Cardiac muscle cell (in vitro differentiated cells and primary cell): ENCODE measurements around the gene IFIT2. TPM values are rescaled to one million over a fixed set of nuclear protein-coding genes. Genes with fewer than 3 reads are reported as not detected.
"Not testable (repeated sequence)": the region's sequence is repeated elsewhere in the genome, so short reads cannot be mapped to it uniquely, and the experiment has no call there.

Experiments
- DNase-seq, 2 donors: peaks; one replicate each; pipeline versions ENCODE4 v3.0.0 to v3.0.0-alpha.2; 2010 to 2017; ENCODE audit warnings: low read depth in 1 of 2, low spot score in 1 of 2
- H3K27ac ChIP-seq: fragments of 200-600 bp; sonication (generic); 2 replicates; pipeline ENCODE4 v1.5.1; 2016
- H3K27me3 ChIP-seq: fragments of 200-600 bp; sonication (generic); 2 replicates; pipeline ENCODE4 v1.6.0; 2016; ENCODE audit warnings: control low read depth
- H3K36me3 ChIP-seq: fragments of 200-600 bp; sonication (generic); 2 replicates; pipeline ENCODE4 v1.5.1; 2016; ENCODE audit warnings: control low read depth
- H3K4me1 ChIP-seq: fragments of 200-600 bp; sonication (generic); 2 replicates; pipeline ENCODE4 v1.8.1; 2017; ENCODE audit warnings: low read depth, mild to moderate bottlenecking, mixed run types
- H3K4me3 ChIP-seq: fragments of 200-600 bp; sonication (generic); 2 replicates; pipeline ENCODE4 v1.5.1; 2016; ENCODE audit warnings: mild to moderate bottlenecking
- H3K9me3 ChIP-seq: fragments of 200-600 bp; sonication (generic); 2 replicates; pipeline ENCODE4 v1.5.1; 2017; ENCODE audit warnings: low read depth, mild to moderate bottlenecking, control low read depth
- polyA plus RNA-seq: library from polyadenylated mRNA; unstranded; fragments of >200 nt; fragmentation: Nextera tagmentation; extraction: Ambion mirVana; gene quantifications from 2 replicates; pipeline ENCODE4 v1.2.1, GENCODE V29; 2016
- total RNA-seq: library from RNA; depleted of rRNA; stranded (reverse); fragments of >200 nt; gene quantifications from 2 replicates; pipeline ENCODE4 v1.2.3, GENCODE V29; 2016
- TF ChIP-seq, protein P1 (sequence below): IDR thresholded peaks from 2 replicates; pipeline ENCODE4 v1.5.1; 2012; ENCODE audit warnings: low read depth, mild to moderate bottlenecking, low read length

IFIT2 gene
- total and polyA plus RNA-seq, 2 experiments from 2014 or later = 0.07 TPM; not detected in 1

GRCh38 chr10:89327803-89328441 lies 26.1 kb downstream of the IFIT2 start, which contains the start of gene IFIT3:
IFIT3 (plus strand) TSS chr10:89327997; CDS start chr10:89328074, 77 bp downstream.
- Histone ChIP-seq H3K4me3 (no peak within 1 kb of the TSS), H3K36me3 (no peaks in the 10 kb centered on the region), H3K4me1 (peaks cover 19% of the 10 kb centered on the region), H3K9me3 (no peaks in the 10 kb centered on the region), H3K27me3 (no peaks in the 10 kb centered on the region), H3K27ac (peak within 1 kb of the TSS; percentile 45)
- peak; percentile 57 to 97 for DNase-seq
- TF ChIP-seq, protein P1, sequence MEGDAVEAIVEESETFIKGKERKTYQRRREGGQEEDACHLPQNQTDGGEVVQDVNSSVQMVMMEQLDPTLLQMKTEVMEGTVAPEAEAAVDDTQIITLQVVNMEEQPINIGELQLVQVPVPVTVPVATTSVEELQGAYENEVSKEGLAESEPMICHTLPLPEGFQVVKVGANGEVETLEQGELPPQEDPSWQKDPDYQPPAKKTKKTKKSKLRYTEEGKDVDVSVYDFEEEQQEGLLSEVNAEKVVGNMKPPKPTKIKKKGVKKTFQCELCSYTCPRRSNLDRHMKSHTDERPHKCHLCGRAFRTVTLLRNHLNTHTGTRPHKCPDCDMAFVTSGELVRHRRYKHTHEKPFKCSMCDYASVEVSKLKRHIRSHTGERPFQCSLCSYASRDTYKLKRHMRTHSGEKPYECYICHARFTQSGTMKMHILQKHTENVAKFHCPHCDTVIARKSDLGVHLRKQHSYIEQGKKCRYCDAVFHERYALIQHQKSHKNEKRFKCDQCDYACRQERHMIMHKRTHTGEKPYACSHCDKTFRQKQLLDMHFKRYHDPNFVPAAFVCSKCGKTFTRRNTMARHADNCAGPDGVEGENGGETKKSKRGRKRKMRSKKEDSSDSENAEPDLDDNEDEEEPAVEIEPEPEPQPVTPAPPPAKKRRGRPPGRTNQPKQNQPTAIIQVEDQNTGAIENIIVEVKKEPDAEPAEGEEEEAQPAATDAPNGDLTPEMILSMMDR = no peak

DNA sequence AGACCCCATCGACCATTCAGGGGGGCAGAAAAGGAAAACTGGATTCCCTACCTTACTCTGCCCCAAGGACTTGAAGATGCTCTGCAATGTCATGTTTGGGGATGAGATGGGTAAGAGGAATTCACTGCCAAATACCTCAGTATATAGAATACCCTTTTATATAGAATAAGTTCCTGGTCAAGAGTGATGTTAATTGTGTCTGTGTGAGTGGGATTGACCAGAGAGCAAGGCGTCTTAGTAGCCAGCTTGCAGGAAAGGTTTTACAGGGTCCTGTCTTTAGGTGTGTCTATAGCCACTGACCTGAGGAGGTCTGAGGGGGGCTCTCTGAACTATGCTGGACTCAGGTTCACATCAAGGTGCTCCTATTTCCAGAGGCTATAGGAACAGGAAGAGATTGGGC lies 27.3 kb downstream of the IFIT2 start:
- Histone ChIP-seq H3K4me3 (no peak overlapping the region), H3K9me3 (no peaks in the 10 kb centered on the region), H3K27ac (no peak overlapping the region), H3K36me3 (no peaks in the 10 kb centered on the region), H3K27me3 (no peaks in the 10 kb centered on the region), H3K4me1 (peaks cover 28% of the 10 kb centered on the region)
- TF ChIP-seq, protein P1 = no peak
- no peak for DNase-seq

DNA sequence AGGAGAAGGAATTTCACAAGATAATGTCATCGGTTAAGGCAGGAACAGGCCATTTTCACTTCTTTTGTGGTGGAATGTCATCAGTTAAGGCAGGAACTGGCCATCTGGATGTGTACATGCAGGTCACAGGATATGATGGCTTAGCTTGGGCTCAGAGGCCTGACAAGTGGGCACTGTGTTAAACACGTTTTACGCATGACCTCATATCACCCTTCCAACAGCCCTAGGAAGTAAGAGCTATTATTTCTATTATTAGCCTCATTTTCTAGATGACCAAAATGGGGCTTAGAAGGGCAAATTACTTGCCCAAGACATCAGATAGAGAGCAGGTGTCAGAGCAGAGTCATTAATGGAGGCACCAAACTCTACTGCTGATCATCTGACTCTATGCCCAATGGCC lies 28.2 kb downstream of the IFIT2 start:
- not testable (repeated sequence) for H3K27me3 ChIP-seq, H3K27ac ChIP-seq, H3K36me3 ChIP-seq, H3K9me3 ChIP-seq, DNase-seq, H3K4me3 ChIP-seq
- peaks cover 28% of the 10 kb centered on the region for H3K4me1 ChIP-seq

DNA sequence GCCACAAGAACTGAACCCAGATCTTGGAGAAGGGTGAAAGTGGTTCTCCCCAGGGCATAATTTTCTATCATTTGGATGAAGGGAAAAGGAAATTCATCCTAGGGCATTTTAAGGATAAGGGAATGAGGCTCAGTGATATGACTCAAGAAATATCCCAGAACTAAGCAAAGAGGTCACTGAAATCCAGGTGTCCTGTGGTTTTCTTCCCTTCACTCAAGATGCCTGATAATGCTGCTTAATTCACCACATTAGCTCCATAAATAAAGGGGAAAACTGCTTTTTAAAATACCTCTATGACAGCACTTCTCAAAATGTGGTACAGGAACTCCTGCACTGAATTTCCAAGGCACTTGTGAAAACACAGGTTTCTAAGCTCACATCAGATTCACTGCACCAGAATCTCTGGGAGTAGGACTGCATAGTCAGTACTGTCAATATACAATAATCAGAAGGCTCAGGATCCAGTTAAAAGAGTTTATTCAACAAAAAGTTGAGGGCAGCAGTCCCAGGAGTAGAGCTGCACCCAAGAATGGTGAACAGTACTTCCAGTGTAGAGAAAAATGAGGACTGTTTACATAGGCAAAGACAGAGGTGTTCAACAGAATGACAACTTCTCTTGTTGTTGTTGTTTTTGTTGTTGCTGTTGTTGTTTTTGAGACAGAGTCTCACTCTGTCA lies 28.8 kb downstream of the IFIT2 start:
- no peak overlapping the region for H3K4me3 ChIP-seq
- H3K36me3 ChIP-seq = no peaks in the 10 kb centered on the region
- no peak for DNase-seq
- TF ChIP-seq, protein P1 = no peak
- H3K9me3 ChIP-seq = no peaks in the 10 kb centered on the region
- no peaks in the 10 kb centered on the region for H3K27me3 ChIP-seq
- H3K27ac ChIP-seq = no peak overlapping the region
- H3K4me1 ChIP-seq = peaks cover 28% of the 10 kb centered on the region

- not testable (repeated sequence) for H3K27me3 ChIP-seq, H3K9me3 ChIP-seq, DNase-seq, H3K27ac ChIP-seq, H3K36me3 ChIP-seq, H3K4me3 ChIP-seq
- H3K4me1 ChIP-seq = peaks cover 28% of the 10 kb centered on the region
These were observed 29.8 kb downstream of the IFIT2 start for GRCh38 chr10:89331487-89332122.

DNA sequence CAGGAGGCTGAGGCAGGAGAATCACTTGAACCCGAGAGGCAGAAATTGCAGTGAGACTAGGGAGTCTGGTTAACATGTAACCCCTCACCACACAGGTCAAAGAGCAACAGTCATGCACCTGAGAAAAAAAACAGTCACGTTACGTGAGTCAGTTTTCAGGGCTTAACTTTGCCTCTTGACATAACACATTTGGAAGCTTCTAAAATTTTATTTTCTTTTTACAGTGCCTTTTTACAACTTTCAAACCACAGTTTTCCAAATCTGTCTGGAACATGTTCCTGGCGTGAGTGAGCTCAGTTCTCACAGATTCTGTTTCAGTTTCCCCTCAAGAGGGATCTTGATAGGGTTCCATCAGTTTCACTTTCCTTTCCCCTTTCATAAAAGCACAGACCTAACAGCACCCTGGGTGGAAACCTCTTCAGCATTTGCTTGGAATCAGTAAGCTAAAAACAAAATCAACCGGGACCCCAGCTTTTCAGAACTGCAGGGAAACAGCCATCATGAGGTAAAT lies 30.3 kb downstream of the IFIT2 start:
- Histone ChIP-seq H3K27ac (no peak overlapping the region), H3K36me3 (no peaks in the 10 kb centered on the region), H3K4me1 (peaks cover 28% of the 10 kb centered on the region), H3K9me3 (no peaks in the 10 kb centered on the region), H3K27me3 (no peaks in the 10 kb centered on the region), H3K4me3 (no peak overlapping the region)
- TF ChIP-seq, protein P1 = no peak
- peak in 1 of 2 donors; percentile 79 for DNase-seq
